Thoracic aorta (tissue), 2 donors: ENCODE results near the gene EPG5. TPM values are rescaled to one million over a fixed set of nuclear protein-coding genes. Genes with fewer than 3 reads are reported as not detected.

ENCODE experiments used
- ATAC-seq: fragments of 150-250 bp; one replicate; pipeline ENCODE4 v1.8.0; 2017; ENCODE audit warnings: low read depth; ENCODE audit not compliant: insufficient number of reproducible peaks, low FRiP score
- DNase-seq: peaks from one replicate; pipeline ENCODE4 v3.0.0-alpha.2; 2020; ENCODE audit warnings: low spot score
- H3K27ac ChIP-seq, 2 donors: fragments of 200-600 bp; sonication (generic); 1 replicate in 1 of 2; 2 replicates in 1 of 2; pipeline ENCODE4 v1.5.1; 2016; ENCODE audit warnings: mild to moderate bottlenecking in 2 of 2, moderate library complexity in 2 of 2
- H3K27me3 ChIP-seq: fragments of 200-600 bp; sonication (generic); replicated peaks from 2 replicates; pipeline ENCODE4 v1.6.0; 2016; ENCODE audit warnings: mild to moderate bottlenecking; ENCODE audit not compliant: insufficient read depth
- H3K36me3 ChIP-seq: fragments of 200-600 bp; sonication (generic); one replicate; pipeline ENCODE4 v1.5.1; 2016
- H3K4me1 ChIP-seq, 2 donors: fragments of 200-600 bp; sonication (generic); 1 replicate in 1 of 2; 2 replicates in 1 of 2; pipeline versions ENCODE4 v1.5.1 to v1.6.0; 2016; ENCODE audit warnings: low read depth in 2 of 2, mild to moderate bottlenecking in 1 of 2; ENCODE audit not compliant: control insufficient read depth in 1 of 2
- H3K4me3 ChIP-seq: fragments of 200-600 bp; sonication (generic); 2 replicates; pipeline ENCODE4 v1.5.1; 2016; ENCODE audit warnings: mild to moderate bottlenecking
- H3K9me3 ChIP-seq: fragments of 200-600 bp; sonication (generic); 2 replicates; pipeline ENCODE4 v1.5.1; 2016
- CTCF ChIP-seq: fragments of 200-600 bp; sonication (generic); IDR thresholded peaks from one replicate; pipeline ENCODE4 v1.5.1; 2019; ENCODE audit warnings: antibody characterized with exemption
- total RNA-seq, 2 donors: library from RNA; depleted of rRNA; stranded (reverse); fragments of >200 nt; gene quantifications; one replicate each; pipeline versions ENCODE4 v1.1.0 to v1.2.3, GENCODE V29; 2016

EPG5 gene
- total RNA-seq, 2 donors from 2014 or later, result 46.0 to 47.9 TPM

- DNase-seq (no peak), ATAC-seq (no peak)
- H3K27me3 ChIP-seq, result no peaks in the 10 kb centered on the region
- no peak overlapping the region for H3K4me3 ChIP-seq
- H3K36me3 ChIP-seq, result peaks cover 23% of the 10 kb centered on the region
- H3K9me3 ChIP-seq, result no peaks in the 10 kb centered on the region
- H3K4me1 ChIP-seq, result no peaks in the 10 kb centered on the region
- no peak overlapping the region for H3K27ac ChIP-seq
- no peak for TF ChIP-seq CTCF
Measured at GRCh38 chr18:45932708-45933107, 34.4 kb downstream of the EPG5 start.

- no peak overlapping the region for H3K4me3 ChIP-seq
- DNase-seq (no peak), ATAC-seq (no peak)
- peaks cover 23% of the 10 kb centered on the region for H3K36me3 ChIP-seq
- TF ChIP-seq CTCF, result no peak
- H3K27ac ChIP-seq, result no peak overlapping the region
- H3K4me1 ChIP-seq, result no peaks in the 10 kb centered on the region
- H3K9me3 ChIP-seq, result no peaks in the 10 kb centered on the region
- H3K27me3 ChIP-seq, result no peaks in the 10 kb centered on the region
Measured at GRCh38 chr18:45930963-45931362, 36.2 kb downstream of the EPG5 start.

GRCh38 chr18:45926691-45927090 lies 40.4 kb downstream of the EPG5 start:
- H3K4me3 ChIP-seq, result no peak overlapping the region
- peaks cover 39% of the 10 kb centered on the region for H3K36me3 ChIP-seq
- no peak for ATAC-seq
- no peaks in the 10 kb centered on the region for H3K27me3 ChIP-seq
- H3K4me1 ChIP-seq, result no peaks in the 10 kb centered on the region
- no peak overlapping the region for H3K27ac ChIP-seq
- TF ChIP-seq CTCF, result no peak
- no peak for DNase-seq
- no peaks in the 10 kb centered on the region for H3K9me3 ChIP-seq

- H3K36me3 ChIP-seq, result peaks cover 35% of the 10 kb centered on the region
- no peak for ATAC-seq
- H3K4me3 ChIP-seq, result no peak overlapping the region
- no peak overlapping the region for H3K27ac ChIP-seq
- no peaks in the 10 kb centered on the region for H3K9me3 ChIP-seq
- TF ChIP-seq CTCF, result no peak
- no peak for DNase-seq
- H3K27me3 ChIP-seq, result no peaks in the 10 kb centered on the region
- no peaks in the 10 kb centered on the region for H3K4me1 ChIP-seq
Measured at GRCh38 chr18:45926085-45926484, 41.0 kb downstream of the EPG5 start.

- H3K4me3 ChIP-seq, result no peak overlapping the region
- TF ChIP-seq CTCF, result no peak
- ATAC-seq (no peak), DNase-seq (no peak)
- H3K9me3 ChIP-seq, result no peaks in the 10 kb centered on the region
- H3K27me3 ChIP-seq, result no peaks in the 10 kb centered on the region
- H3K4me1 ChIP-seq, result peaks cover 0 to 6% of the 10 kb centered on the region in 2 donors
- H3K36me3 ChIP-seq, result peaks cover 26% of the 10 kb centered on the region
- H3K27ac ChIP-seq, result no peak overlapping the region
Measured at GRCh38 chr18:45923138-45923537, 44.0 kb downstream of the EPG5 start.
